HAP-1 (cell line): Measurements from ENCODE around the gene ZBTB33.

Source experiments
- DNase-seq, 2 experiments: peaks; one replicate each; pipeline ENCODE4 v3.0.0-alpha.2; 2016 to 2020; ENCODE audit warnings: low spot score in 2 of 2
- H3K27me3 ChIP-seq: fragments of 250-450 bp; sonication (Bioruptor Pico); 2 replicates; pipeline ENCODE4 v1.5.1; 2020; ENCODE audit warnings: low read depth, mild to moderate bottlenecking, moderate library complexity
- H3K36me3 ChIP-seq: fragments of 250-450 bp; sonication (Bioruptor Pico); replicated peaks from 2 replicates; pipeline ENCODE4 v1.5.1; 2020; ENCODE audit warnings: mild to moderate bottlenecking
- H3K4me1 ChIP-seq: fragments of 250-450 bp; sonication (Bioruptor Pico); 2 replicates; pipeline ENCODE4 v1.5.1; 2020; ENCODE audit warnings: mild to moderate bottlenecking
- H3K4me3 ChIP-seq: fragments of 250-450 bp; sonication (Bioruptor Pico); 2 replicates; pipeline ENCODE4 v1.5.1; 2020; ENCODE audit warnings: mild to moderate bottlenecking, moderate library complexity
- H3K9me3 ChIP-seq: fragments of 250-450 bp; sonication (Bioruptor Pico); 2 replicates; pipeline ENCODE4 v1.5.1; 2020; ENCODE audit warnings: mild to moderate bottlenecking, moderate library complexity
- in situ Hi-C: fragments of 300-500 bp; cut with MboI; formaldehyde crosslinking; loops from 3 replicates; pipeline ENCODE4 v1.14.3; 2020; ENCODE audit warnings: low sequenced_read_pairs, inconsistent platforms, mixed read lengths

The ZBTB33 gene

DNA sequence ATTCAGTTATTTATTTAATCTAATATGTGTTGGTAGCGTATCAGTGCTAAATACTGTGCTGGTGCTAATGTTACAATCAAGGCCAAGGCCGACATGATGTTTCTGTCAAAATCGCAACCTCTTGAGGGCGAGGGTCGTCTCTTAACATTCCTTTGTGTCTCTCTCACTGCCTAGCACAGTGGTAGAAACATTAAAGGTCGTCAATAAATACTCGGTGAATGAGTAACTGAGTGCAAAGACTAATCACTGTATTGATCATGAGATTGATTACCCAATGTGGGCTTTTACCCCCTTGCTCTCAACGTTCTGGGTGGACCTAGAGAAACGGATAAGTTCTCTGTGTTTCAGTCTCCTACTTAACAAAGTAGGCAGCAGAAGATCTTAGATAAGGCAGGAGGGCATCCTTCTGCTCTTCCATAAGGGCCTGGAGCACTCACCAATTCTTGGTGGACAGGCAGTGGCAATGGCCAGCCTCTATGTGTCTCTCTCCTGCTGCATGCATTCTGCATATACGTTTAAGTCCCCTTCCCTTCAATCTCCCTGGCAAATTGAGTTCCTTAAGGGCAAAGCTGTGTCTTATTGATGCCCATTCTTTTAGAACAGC, 30.5 kb downstream of the ZBTB33 start:
- no peak for DNase-seq
- H3K4me1 ChIP-seq, result no peaks in the 10 kb centered on the region
- in situ Hi-C loops, result no loop called here
- no peak overlapping the region for H3K4me3 ChIP-seq
- no peaks in the 10 kb centered on the region for H3K27me3 ChIP-seq
- no peaks in the 10 kb centered on the region for H3K36me3 ChIP-seq
- no peaks in the 10 kb centered on the region for H3K9me3 ChIP-seq

DNA sequence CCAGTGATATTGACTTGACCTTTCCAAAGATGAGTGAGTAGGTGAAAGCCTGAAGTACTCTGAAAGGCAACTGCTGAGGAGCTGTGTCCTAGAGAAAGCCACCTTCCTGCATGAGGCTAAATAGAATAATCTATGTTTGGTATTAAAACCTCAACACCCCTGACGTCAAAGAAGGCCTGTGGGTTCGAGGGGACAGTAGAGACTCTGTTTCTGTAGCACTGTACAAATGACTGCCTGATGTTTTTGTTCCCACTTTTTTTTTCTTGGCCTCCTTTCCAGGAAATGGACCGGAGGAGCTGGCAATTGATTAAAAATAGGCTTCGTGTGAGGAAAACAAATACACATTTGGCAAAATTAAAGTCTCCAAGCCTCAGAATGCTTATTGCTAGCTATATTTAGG, 31.1 kb downstream of the ZBTB33 start:
- Histone ChIP-seq H3K9me3 (no peaks in the 10 kb centered on the region), H3K4me1 (no peaks in the 10 kb centered on the region), H3K36me3 (no peaks in the 10 kb centered on the region), H3K27me3 (no peaks in the 10 kb centered on the region), H3K4me3 (no peak overlapping the region)
- DNase-seq, result no peak
- in situ Hi-C loops, result no loop called here

DNA sequence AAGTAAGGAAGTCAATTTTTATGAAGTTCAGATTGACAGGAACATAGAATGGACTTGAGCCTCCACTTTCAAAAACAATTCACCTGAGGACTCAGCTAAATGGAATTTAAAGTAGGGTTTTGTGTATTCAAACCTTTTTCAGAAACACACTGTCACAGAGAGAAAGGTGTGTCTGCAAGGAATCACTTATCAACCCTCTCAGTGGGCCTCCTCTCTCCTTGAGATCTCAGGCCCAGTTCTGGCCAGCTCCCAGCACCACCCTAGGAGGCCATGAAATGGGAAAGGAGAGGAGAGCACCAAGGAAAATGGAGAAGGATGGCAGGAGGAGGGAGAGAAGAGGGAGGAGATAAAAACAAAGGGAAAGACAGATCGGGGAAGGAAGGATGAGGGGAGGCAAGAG, 32.1 kb downstream of the ZBTB33 start:
- Histone ChIP-seq H3K4me1 (no peaks in the 10 kb centered on the region), H3K9me3 (no peaks in the 10 kb centered on the region), H3K36me3 (no peaks in the 10 kb centered on the region), H3K27me3 (no peaks in the 10 kb centered on the region), H3K4me3 (no peak overlapping the region)
- no peak for DNase-seq
- in situ Hi-C loops, result no loop called here

DNA sequence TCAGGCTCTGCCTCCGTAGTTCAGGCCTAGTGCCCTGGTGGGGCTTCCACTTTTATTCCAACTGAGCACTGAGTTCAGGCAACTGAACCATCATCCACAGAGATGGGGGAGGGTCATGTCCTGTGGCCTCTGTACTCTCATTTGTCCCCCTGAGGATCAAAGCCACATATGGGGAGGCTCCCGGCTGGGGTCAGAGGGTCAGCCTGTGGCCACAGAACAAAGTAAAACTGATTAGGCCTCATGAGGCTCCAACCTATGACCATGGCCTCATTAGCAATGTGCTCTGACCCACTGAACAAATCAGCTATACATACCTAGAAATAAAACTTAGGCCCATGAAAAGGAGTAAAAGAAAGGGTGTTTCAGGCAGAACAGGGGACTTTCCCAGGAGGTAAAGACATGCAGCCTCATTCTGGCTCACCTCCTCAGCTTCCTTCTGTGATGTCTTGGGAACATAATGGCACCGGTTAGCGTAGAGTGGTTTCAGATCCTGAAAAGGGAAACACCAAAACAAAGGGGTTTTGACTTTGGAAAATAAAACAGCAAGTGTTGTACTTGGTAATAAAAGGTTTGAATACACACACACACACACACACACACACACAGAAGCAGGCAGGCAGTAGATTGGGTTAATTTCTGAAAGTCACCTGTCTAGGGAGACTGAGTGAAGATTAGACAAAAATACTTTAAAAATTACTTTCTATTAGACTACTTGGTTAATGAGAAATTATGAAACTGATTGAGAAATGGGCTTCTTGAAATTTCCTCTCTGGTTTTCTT, 36.3 kb downstream of the ZBTB33 start:
- no peak overlapping the region for H3K4me3 ChIP-seq
- no peak for DNase-seq
- H3K4me1 ChIP-seq, result no peaks in the 10 kb centered on the region; the same call in 1 of the 2 replicates
- no peaks in the 10 kb centered on the region for H3K9me3 ChIP-seq
- no peaks in the 10 kb centered on the region for H3K36me3 ChIP-seq
- no peaks in the 10 kb centered on the region for H3K27me3 ChIP-seq
- in situ Hi-C loops, result no loop called here

DNA sequence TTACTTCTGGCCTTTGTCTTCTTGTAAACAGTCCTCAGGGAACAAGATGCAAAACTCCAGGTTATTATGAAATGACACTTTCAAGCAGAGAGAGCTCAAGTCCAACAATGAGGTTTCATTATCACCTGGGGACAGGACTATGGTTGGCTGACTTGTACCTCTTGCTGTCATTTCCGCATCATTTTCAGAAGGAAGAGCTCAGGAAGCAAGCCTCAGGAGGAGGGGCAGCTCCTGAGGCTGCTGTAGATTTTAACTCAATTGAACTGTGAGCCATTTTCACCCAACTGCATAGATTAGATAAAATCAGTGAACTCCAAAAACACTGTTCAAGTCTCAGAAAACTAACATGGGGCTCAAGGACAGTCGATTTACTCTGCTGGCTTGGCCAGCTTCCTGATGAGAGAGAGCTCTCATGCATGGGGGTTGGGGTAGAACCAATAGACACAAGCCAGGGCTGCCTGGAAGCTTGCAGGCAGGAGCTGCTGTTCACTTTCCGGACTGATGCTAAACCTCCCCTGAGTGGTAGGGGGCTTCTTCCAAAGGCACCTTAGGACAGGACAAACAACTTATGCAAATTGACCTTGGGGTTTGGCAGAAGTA, 37.0 kb downstream of the ZBTB33 start:
- in situ Hi-C loops, result no loop called here
- no peaks in the 10 kb centered on the region; the same call in 1 of the 2 replicates for H3K4me1 ChIP-seq
- no peaks in the 10 kb centered on the region for H3K27me3 ChIP-seq
- H3K9me3 ChIP-seq, result no peaks in the 10 kb centered on the region
- H3K36me3 ChIP-seq, result no peaks in the 10 kb centered on the region
- DNase-seq, result no peak
- no peak overlapping the region for H3K4me3 ChIP-seq

DNA sequence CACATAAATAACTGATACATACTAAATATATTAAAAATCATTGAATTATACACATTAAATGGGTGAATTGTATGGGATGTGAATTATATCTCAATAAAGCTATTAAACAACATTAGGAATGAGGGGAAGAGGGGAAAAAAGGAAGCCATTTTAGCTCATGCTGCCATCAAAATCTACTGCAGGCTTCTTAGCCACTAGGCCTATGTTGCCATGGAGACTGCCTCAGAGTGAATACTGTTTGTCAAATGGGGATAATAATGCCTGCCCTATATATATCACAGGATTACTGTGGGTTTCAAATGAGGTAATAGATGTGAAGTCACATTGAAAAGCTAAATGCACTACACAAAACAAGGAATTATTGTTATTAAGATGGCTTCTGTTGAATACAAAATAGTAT, 39.5 kb downstream of the ZBTB33 start:
- Histone ChIP-seq H3K4me1 (no peaks in the 10 kb centered on the region; the same call in 1 of the 2 replicates), H3K9me3 (no peaks in the 10 kb centered on the region), H3K4me3 (no peak overlapping the region), H3K36me3 (no peaks in the 10 kb centered on the region), H3K27me3 (no peaks in the 10 kb centered on the region)
- DNase-seq, result peak in 1 of 2 experiments; percentile 24
- in situ Hi-C loops, result no loop called here

DNA sequence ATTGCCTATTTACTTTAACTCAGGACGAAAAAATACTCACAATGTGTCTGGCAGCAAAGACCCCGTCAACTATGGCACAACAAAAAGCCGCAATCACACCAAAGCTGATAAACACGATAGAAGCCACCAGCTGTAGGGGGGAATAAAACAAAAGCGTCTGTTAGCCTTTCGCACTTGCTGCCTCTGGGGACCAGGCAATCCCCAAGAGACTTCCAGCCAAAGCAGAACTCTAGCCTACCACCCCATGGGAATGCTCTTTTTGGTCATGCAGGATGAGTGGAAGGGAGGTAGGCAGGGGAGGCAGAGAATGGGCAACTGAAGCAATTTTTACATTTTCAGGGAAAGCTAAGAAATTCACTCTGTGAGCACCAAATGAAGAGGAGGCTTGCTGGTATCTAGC, 40.6 kb downstream of the ZBTB33 start:
- Histone ChIP-seq H3K9me3 (no peaks in the 10 kb centered on the region), H3K27me3 (no peaks in the 10 kb centered on the region), H3K4me1 (no peaks in the 10 kb centered on the region; the same call in 1 of the 2 replicates), H3K4me3 (no peak overlapping the region), H3K36me3 (no peaks in the 10 kb centered on the region)
- in situ Hi-C loops, result no loop called here
- no peak for DNase-seq

DNA sequence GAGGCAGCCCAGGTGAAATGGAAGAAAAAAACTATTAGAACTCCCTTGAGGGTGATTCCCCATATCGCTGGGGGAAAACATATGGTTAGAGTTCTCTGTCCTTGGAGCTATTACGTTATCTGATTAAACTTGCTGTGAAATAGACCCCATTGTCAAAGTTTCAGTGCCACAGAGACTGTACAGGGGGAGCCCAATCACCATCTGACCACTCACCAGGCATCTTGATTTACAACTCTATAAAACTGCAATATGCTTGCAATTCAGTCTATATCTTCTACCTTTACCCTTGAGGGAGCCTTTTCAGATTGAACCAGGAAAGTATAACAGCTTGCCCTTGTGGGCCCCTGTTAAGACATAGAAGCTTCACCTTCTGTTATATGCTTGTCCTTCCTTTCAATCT, 42.4 kb downstream of the ZBTB33 start:
- Histone ChIP-seq H3K36me3 (no peaks in the 10 kb centered on the region), H3K4me3 (no peak overlapping the region), H3K4me1 (no peaks in the 10 kb centered on the region; the same call in 1 of the 2 replicates), H3K9me3 (no peaks in the 10 kb centered on the region), H3K27me3 (no peaks in the 10 kb centered on the region)
- in situ Hi-C loops, result no loop called here
- DNase-seq, result no peak

DNA sequence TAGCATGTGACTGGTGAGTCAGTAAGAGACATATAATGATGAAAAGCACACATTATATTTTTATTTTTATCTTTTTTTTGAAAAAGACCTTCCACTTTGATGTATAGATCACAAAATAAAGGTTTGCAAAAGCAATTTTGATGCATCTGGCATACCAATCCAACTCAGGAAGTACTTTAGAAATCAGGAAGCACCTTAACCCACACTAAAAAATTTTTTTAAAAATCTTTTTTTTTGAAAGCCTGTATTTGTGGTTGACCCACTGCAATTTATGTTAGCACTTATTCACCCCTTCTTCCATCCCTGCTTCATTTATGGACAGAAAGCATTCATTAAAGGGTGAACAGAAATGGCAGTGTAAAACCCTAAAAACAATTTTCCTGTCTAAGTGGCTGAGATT, 44.0 kb downstream of the ZBTB33 start:
- Histone ChIP-seq H3K9me3 (no peaks in the 10 kb centered on the region), H3K4me1 (no peaks in the 10 kb centered on the region; the same call in 1 of the 2 replicates), H3K27me3 (no peaks in the 10 kb centered on the region), H3K4me3 (no peak overlapping the region), H3K36me3 (no peaks in the 10 kb centered on the region)
- no peak for DNase-seq
- in situ Hi-C loops, result no loop called here

DNA sequence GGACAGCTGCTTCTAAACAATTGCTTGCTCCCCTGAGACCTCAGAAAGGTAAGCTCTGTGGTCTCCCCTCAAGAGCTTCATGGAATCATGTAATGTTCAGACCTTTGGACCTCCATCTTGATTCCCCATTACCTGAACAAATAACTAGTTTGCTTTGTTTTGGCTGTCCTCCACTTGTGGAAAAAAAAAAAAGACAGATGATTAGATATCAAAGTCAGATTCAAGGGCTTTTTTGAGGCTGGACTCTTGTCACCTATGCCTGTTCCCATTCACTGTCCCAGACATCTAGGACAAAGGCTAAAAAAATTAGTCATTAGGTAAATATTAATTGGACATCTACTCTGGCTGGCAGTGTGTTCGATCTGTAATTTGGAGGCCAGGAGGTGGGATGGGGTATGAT, 47.3 kb downstream of the ZBTB33 start:
- no peak for DNase-seq

DNA sequence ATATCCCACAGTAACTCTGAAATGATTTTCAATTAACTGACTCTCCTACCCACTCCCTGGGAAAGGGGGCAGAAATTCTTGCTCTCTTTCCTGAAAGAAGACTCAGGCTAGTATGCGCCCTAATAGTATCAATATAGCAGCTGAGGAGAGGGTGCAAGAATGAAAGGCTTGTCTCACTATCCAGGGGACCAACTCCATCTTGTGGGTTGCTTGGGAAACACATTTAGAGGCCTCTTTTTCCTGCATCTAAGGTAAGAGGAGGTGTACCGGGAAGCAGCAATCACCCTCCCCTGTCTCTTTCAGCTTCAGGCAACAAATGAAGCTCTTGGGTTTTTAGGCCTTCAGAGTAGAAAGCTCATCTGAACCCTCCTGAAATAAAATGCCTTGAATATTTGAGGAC, 49.3 kb downstream of the ZBTB33 start:
- no peaks in the 10 kb centered on the region for H3K4me1 ChIP-seq
- in situ Hi-C loops, result no loop called here
- no peaks in the 10 kb centered on the region for H3K9me3 ChIP-seq
- DNase-seq, result no peak
- H3K27me3 ChIP-seq, result no peaks in the 10 kb centered on the region
- no peak overlapping the region for H3K4me3 ChIP-seq
- no peaks in the 10 kb centered on the region for H3K36me3 ChIP-seq

More for the DNA sequence above, 47.3 kb downstream of the ZBTB33 start:
- Histone ChIP-seq H3K4me3 (no peak overlapping the region), H3K36me3 (no peaks in the 10 kb centered on the region), H3K27me3 (no peaks in the 10 kb centered on the region), H3K4me1 (no peaks in the 10 kb centered on the region), H3K9me3 (no peaks in the 10 kb centered on the region)
- in situ Hi-C loops, result no loop called here

DNA sequence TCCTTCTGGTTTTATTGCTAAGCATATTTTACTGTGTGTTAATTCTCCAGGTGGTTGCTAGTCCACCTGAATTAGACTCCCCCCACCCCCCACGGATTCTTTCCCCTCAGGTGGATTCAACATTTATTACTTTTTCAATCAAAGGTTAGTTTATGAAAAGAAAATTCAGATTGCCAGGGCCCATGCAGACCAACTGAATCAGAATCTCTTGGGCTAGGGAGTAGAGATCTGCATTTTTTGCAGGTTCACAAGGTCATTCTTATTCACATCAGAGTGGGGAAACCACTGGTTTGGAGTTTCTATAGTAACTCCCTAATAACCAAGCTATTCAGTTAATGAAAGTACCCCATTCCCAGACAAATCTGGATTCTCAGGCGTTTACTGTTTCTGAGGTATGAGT, 50.9 kb downstream of the ZBTB33 start:
- Histone ChIP-seq H3K4me1 (no peaks in the 10 kb centered on the region), H3K9me3 (no peaks in the 10 kb centered on the region), H3K36me3 (no peaks in the 10 kb centered on the region), H3K4me3 (no peak overlapping the region), H3K27me3 (no peaks in the 10 kb centered on the region)
- no peak for DNase-seq
- in situ Hi-C loops, result no loop called here

DNA sequence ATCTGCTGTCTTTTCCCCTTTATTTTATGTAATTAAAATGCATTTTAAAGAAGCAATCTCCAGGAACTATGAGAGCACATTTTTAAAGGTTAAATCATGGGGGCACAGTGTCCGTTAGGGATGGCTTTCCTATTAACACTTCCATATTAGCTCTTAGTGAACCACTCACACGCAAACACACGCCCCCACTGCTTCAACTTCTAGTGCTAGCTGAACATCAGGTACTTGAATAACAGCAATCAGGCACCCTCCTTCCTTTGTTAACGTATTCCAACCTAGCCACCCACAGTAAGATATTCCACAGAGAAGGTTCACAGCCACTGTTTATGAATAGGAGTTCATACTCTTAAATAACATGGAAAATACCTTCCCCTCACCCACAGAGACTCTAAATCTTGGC, 51.3 kb downstream of the ZBTB33 start:
- H3K27me3 ChIP-seq, result no peaks in the 10 kb centered on the region
- in situ Hi-C loops, result no loop called here
- no peak for DNase-seq
- no peak overlapping the region for H3K4me3 ChIP-seq
- no peaks in the 10 kb centered on the region for H3K9me3 ChIP-seq
- H3K36me3 ChIP-seq, result no peaks in the 10 kb centered on the region
- H3K4me1 ChIP-seq, result no peaks in the 10 kb centered on the region

DNA sequence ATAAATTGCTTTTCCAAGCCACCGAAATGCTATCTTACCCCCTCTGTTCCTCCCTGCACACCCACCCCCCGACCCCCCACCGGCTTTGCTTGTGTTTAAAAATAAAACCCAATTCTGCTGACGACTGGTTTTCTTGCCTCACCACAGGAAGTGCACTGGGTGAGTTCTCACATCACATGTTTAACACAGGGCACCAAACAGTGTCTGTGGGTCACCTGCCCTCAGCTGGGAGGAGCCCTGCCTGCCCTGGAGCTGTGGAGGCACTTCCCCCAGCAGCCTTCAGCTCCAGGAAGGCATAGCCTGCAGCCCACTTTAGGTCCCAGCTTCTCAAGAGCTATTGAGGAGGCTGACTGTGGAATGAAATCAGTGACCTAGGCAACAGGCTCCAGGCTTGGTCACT, 51.8 kb downstream of the ZBTB33 start:
- Histone ChIP-seq H3K4me3 (no peak overlapping the region), H3K9me3 (no peaks in the 10 kb centered on the region), H3K36me3 (no peaks in the 10 kb centered on the region), H3K4me1 (no peaks in the 10 kb centered on the region), H3K27me3 (no peaks in the 10 kb centered on the region)
- no peak for DNase-seq
- in situ Hi-C loops, result no loop called here
